HG03060 (cell line): ENCODE results near the gene RHOT2.
"Not testable (repeated sequence)": the region's sequence is repeated elsewhere in the genome, so short reads cannot be mapped to it uniquely, and the experiment has no call there.

Experiments used
- ATAC-seq: cut with Tn5 transposase; IDR thresholded peaks from one replicate; pipeline ENCODE4 v1.9.1; 2021; ENCODE audit warnings: low read depth, moderate number of reproducible peaks; ENCODE audit not compliant: unreplicated experiment

RHOT2 gene

GRCh38 chr16:711084-711483, 43.2 kb downstream of the RHOT2 start:
- ATAC-seq, result no peak

GRCh38 chr16:711548-712320, 43.8 kb downstream of the RHOT2 start:
- no peak for ATAC-seq

- not testable (repeated sequence) for ATAC-seq
These were observed 44.9 kb downstream of the RHOT2 start for GRCh38 chr16:712740-713250.

GRCh38 chr16:714079-714478, 46.1 kb downstream of the RHOT2 start:
- ATAC-seq, result no peak

GRCh38 chr16:714558-715476, 46.9 kb downstream of the RHOT2 start, which contains the start of gene METRN:
TSS of gene METRN (plus strand) at chr16:715118. CDS start at chr16:715290, 172 bp downstream.
- no peak for ATAC-seq

- ATAC-seq, result no peak
These were observed 47.7 kb downstream of the RHOT2 start for GRCh38 chr16:715477-716199.

GRCh38 chr16:716200-716568, 48.3 kb downstream of the RHOT2 start:
- no peak for ATAC-seq

GRCh38 chr16:716768-717325, 48.9 kb downstream of the RHOT2 start:
- ATAC-seq, result no peak

- ATAC-seq, result no peak
These were observed 49.7 kb downstream of the RHOT2 start for GRCh38 chr16:717450-718245.

GRCh38 chr16:718389-718788, 50.5 kb downstream of the RHOT2 start:
- no peak for ATAC-seq

- no peak for ATAC-seq
These were observed 51.0 kb downstream of the RHOT2 start for GRCh38 chr16:718922-719321.

GRCh38 chr16:719815-720446, 52.0 kb downstream of the RHOT2 start:
- no peak for ATAC-seq

GRCh38 chr16:720447-720989, 52.6 kb downstream of the RHOT2 start:
- ATAC-seq, result no peak

GRCh38 chr16:720990-721764, 53.2 kb downstream of the RHOT2 start, which contains the start of gene ANTKMT:
TSS of gene ANTKMT (plus strand) at chr16:721146. CDS start at chr16:721275, 129 bp downstream.
- ATAC-seq, result no peak

GRCh38 chr16:721765-722540, 54.0 kb downstream of the RHOT2 start:
- no peak for ATAC-seq

GRCh38 chr16:722835-723633, 55.1 kb downstream of the RHOT2 start:
- ATAC-seq, result no peak
